SK-N-SH treated with all-trans-retinoic acid at 6 μM for 48 hours (cell line): ENCODE data around the gene VSIG1.

Experiments
- ATAC-seq: fragments of 200-7000 bp; cut with Tn5 transposase; 3 replicates; pipeline ENCODE4 v1.9.1; 2020; ENCODE audit warnings: mild to moderate bottlenecking, moderate library complexity
- ARNTL ChIP-seq: fragments of 450-650 bp; formaldehyde crosslinking; IDR thresholded peaks from 2 replicates; pipeline ENCODE4 v1.5.0; 2020; ENCODE audit warnings: low read depth, mild to moderate bottlenecking, moderate library complexity, borderline replicate concordance
- BACH2 ChIP-seq: fragments of 250-450 bp; sonication (Bioruptor Pico); IDR thresholded peaks from 2 replicates; pipeline ENCODE4 v1.9.0; 2021; ENCODE audit warnings: mild to moderate bottlenecking, borderline replicate concordance
- CSDC2 ChIP-seq: fragments of 250-450 bp; sonication (Bioruptor Pico); IDR thresholded peaks from 2 replicates; pipeline ENCODE4 v1.5.0; 2020; ENCODE audit warnings: mild to moderate bottlenecking, moderate library complexity
- CSRNP3 ChIP-seq: fragments of 250-450 bp; sonication (Bioruptor Pico); IDR thresholded peaks from 2 replicates; pipeline ENCODE4 v1.5.1; 2021; ENCODE audit warnings: mild to moderate bottlenecking, moderate library complexity
- ESRRG ChIP-seq: fragments of 250-450 bp; sonication (Bioruptor Pico); IDR thresholded peaks from 2 replicates; pipeline ENCODE4 v1.6.1; 2021; ENCODE audit warnings: mild to moderate bottlenecking
- GLIS3 ChIP-seq: fragments of 250-450 bp; sonication (Bioruptor Pico); IDR thresholded peaks from 2 replicates; pipeline ENCODE4 v1.5.0; 2020; ENCODE audit warnings: mild to moderate bottlenecking, moderate library complexity
- ISL1 ChIP-seq: fragments of 250-450 bp; sonication (Bioruptor Pico); IDR thresholded peaks from 2 replicates; pipeline ENCODE4 v2.1.2; 2022; ENCODE audit warnings: mild to moderate bottlenecking, moderate library complexity
- RARB ChIP-seq: fragments of 250-450 bp; sonication (Bioruptor Pico); IDR thresholded peaks from 2 replicates; pipeline ENCODE4 v1.8.0; 2021; ENCODE audit warnings: mild to moderate bottlenecking, moderate library complexity
- SNAI2 ChIP-seq: fragments of 250-450 bp; sonication (Bioruptor Pico); IDR thresholded peaks from 2 replicates; pipeline ENCODE4 v1.5.0; 2020; ENCODE audit warnings: mild to moderate bottlenecking, moderate library complexity
- TCF4 ChIP-seq: fragments of 250-450 bp; sonication (Bioruptor Pico); IDR thresholded peaks from 2 replicates; pipeline ENCODE4 v1.8.0; 2021; ENCODE audit warnings: mild to moderate bottlenecking, moderate library complexity, borderline replicate concordance
- TOX ChIP-seq: fragments of 250-450 bp; sonication (Bioruptor Pico); IDR thresholded peaks from 2 replicates; pipeline ENCODE4 v1.8.0; 2021; ENCODE audit warnings: mild to moderate bottlenecking, moderate library complexity, borderline replicate concordance
- ZC3H10 ChIP-seq: fragments of 250-450 bp; sonication (Bioruptor Pico); IDR thresholded peaks from 2 replicates; pipeline ENCODE4 v1.5.1; 2021; ENCODE audit warnings: mild to moderate bottlenecking, moderate library complexity
- ZFP30 ChIP-seq: fragments of 450-650 bp; formaldehyde crosslinking; IDR thresholded peaks from 2 replicates; pipeline ENCODE4 v1.5.0; 2022; ENCODE audit warnings: mild to moderate bottlenecking, moderate library complexity
- ZNF565 ChIP-seq: fragments of 450-650 bp; formaldehyde crosslinking; conservative IDR thresholded peaks from 2 replicates; pipeline ENCODE4 v1.5.0; 2020; ENCODE audit warnings: low read depth, mild to moderate bottlenecking, moderate library complexity
- ZNF70 ChIP-seq: fragments of 450-650 bp; formaldehyde crosslinking; IDR thresholded peaks from 2 replicates; pipeline ENCODE4 v1.5.0; 2020; ENCODE audit warnings: mild to moderate bottlenecking, moderate library complexity
- ZNF8 ChIP-seq: fragments of 450-650 bp; formaldehyde crosslinking; IDR thresholded peaks from 2 replicates; pipeline ENCODE4 v1.5.0; 2020; ENCODE audit warnings: mild to moderate bottlenecking, moderate library complexity
- TF ChIP-seq, protein P1 (sequence below): fragments of 250-450 bp; sonication (Bioruptor Pico); IDR thresholded peaks from 2 replicates; pipeline ENCODE4 v1.5.0; 2020; ENCODE audit warnings: mild to moderate bottlenecking, moderate library complexity

The VSIG1 gene

DNA sequence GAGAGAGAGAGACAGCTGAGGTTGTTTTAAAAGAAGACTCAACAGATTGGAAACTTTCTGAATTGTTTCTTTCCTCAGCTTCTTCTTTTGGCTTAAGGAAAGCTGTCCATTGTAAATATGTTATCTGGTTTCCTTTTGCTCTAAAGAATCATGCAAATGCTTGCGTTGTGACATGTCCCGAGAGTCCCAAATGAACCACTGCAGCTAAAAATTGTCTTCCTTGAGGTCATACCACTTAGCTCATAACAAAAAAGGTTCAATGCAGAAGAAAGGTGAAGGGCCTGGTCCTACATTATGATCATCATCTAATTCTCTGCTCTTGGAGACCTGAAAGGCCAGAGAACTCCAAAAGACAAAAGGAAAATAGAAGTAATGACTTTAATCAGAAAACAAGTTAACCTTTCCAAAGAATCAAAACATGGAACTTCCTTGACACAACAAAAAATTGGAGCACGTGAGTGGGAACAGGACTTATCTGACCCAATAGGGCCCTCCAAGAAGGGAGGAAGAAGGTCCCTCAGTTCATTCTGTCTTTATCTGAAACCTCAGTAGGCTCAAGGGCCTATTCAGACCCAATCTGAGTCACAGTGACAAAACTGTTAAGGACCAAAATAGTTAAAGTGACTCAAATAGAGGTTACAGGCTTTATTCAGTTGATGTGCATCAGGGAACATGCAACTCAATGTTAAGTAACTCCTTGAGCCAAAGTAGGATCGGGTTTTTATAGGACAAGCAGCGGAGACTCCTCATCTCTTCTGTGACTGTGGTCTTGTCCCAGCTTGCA, 14.7 kb upstream of the VSIG1 start:
- TF ChIP-seq ARNTL (CRISPR knock-in tag) = no peak
- TF ChIP-seq GLIS3 = no peak
- TF ChIP-seq, protein P1, sequence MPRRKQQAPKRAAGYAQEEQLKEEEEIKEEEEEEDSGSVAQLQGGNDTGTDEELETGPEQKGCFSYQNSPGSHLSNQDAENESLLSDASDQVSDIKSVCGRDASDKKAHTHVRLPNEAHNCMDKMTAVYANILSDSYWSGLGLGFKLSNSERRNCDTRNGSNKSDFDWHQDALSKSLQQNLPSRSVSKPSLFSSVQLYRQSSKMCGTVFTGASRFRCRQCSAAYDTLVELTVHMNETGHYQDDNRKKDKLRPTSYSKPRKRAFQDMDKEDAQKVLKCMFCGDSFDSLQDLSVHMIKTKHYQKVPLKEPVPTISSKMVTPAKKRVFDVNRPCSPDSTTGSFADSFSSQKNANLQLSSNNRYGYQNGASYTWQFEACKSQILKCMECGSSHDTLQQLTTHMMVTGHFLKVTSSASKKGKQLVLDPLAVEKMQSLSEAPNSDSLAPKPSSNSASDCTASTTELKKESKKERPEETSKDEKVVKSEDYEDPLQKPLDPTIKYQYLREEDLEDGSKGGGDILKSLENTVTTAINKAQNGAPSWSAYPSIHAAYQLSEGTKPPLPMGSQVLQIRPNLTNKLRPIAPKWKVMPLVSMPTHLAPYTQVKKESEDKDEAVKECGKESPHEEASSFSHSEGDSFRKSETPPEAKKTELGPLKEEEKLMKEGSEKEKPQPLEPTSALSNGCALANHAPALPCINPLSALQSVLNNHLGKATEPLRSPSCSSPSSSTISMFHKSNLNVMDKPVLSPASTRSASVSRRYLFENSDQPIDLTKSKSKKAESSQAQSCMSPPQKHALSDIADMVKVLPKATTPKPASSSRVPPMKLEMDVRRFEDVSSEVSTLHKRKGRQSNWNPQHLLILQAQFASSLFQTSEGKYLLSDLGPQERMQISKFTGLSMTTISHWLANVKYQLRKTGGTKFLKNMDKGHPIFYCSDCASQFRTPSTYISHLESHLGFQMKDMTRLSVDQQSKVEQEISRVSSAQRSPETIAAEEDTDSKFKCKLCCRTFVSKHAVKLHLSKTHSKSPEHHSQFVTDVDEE (CRISPR knock-in tag) = no peak
- no peak for TF ChIP-seq ESRRG (CRISPR knock-in tag)
- no peak for TF ChIP-seq SNAI2 (CRISPR knock-in tag)
- TF ChIP-seq ZC3H10 (CRISPR knock-in tag) = no peak
- TF ChIP-seq BACH2 (CRISPR knock-in tag) = no peak
- TF ChIP-seq TCF4 (CRISPR knock-in tag) = no peak
- TF ChIP-seq ZNF8 (CRISPR knock-in tag) = no peak
- no peak for TF ChIP-seq TOX
- TF ChIP-seq ZFP30 (CRISPR knock-in tag) = no peak
- no peak for ATAC-seq

DNA sequence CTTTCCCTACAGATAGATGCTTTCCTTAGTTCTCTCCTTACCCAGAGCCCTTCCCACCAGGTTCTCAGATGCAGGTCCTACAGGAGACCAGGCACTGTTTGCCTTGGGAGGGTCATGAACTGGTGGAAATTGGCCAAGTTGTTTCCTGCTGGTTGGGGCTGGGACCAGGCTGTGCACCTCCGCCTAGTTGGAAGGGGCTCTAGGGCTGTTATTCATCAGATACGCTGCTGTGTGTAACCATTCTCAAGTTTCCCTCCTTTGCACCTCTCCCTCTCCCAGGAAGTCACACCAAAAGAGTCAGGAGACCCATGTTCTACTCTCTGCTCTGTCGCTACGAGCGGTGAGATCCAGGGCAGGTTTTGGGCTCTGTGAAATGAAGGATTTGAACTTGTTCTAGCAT, 11.9 kb upstream of the VSIG1 start:
- no peak for TF ChIP-seq ZNF565 (CRISPR knock-in tag)
- ATAC-seq = no peak

DNA sequence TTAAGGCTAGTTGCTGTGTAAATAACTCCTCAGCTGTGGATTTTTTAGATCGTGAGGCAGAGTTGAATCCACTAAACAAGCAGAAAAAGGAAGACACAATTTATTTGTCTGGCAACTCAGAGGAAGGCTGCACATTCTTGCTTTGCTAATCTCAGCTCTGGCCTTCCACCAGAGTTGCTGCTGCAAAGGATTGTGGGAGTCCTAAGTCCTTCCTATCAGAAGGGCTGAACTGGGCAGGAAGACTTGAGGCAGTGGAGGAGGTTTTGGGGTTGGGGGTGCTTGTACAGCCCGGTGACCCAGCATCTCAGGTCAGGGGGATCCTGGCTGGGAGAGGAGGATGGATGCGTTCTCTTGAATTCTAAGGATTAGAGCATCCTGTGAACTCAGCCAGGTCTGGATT, 11.0 kb upstream of the VSIG1 start:
- no peak for ATAC-seq
- TF ChIP-seq ARNTL (CRISPR knock-in tag) = no peak
- TF ChIP-seq, protein P1 (CRISPR knock-in tag) = no peak
- TF ChIP-seq ZNF8 (CRISPR knock-in tag) = no peak
- TF ChIP-seq ZC3H10 (CRISPR knock-in tag) = no peak
- TF ChIP-seq, all 23 proteins: peak for 0

DNA sequence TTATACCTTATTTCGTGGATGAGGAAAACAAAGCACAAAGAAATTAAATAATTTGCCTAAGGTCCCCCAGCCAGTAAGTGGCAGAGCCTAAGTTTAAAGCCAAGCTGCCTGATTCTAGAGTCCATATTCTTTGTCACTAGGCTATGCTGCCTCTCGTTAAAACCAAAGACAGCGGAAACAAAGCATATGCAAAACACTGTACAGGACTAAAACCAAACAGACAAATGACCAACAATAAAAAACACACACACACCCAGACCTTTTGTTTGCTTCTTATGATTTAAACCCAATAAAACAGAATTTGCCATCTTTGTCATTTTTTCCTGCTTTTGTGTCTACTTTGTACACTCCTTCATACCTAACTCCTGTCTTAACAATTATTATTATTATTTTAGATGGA, 10.1 kb upstream of the VSIG1 start:
- ATAC-seq = no peak

More for the DNA sequence above, 10.1 kb upstream of the VSIG1 start:
- TF ChIP-seq CSRNP3 (CRISPR knock-in tag) (no peak), BACH2 (CRISPR knock-in tag) (no peak), ESRRG (CRISPR knock-in tag) (no peak), RARB (CRISPR knock-in tag) (no peak), TCF4 (CRISPR knock-in tag) (no peak), ARNTL (CRISPR knock-in tag) (no peak), ZNF70 (CRISPR knock-in tag) (no peak), ISL1 (CRISPR knock-in tag) (no peak), ZC3H10 (CRISPR knock-in tag) (no peak), CSDC2 (CRISPR knock-in tag) (no peak)
- TF ChIP-seq, protein P1 (CRISPR knock-in tag) = no peak
